Measurements from ENCODE around the gene TRAPPC3. TPM values are rescaled to one million over a fixed set of nuclear protein-coding genes. Genes with fewer than 3 reads are reported as not detected.

Gene TRAPPC3
- total RNA-seq, 1 experiment from 2014 or later, result 98.7 TPM

DNA sequence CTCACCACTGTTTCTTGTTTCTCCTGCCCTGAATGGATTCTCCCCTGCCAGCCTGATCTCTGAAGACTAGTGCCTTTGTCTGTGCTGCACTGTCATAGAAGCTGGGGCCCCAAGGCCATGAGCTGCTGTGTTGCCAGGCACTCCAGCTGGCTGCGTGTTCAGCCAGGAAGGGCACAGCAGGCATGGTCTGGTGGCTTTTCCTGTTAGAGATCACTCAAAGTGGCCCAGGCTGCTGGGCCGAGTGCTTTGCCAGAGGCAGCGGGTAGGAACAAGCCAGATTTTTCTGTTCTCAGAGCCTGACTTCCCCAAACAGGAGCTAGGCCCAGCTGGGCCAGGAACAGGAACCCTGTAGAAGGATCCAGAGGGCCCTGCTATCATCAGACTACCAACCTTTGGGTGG lies 55.4 kb downstream of the TRAPPC3 start:
- CTCF ChIA-PET, result no interaction called here
- ATAC-seq (no peak), DNase-seq (ENCODE audit: low read depth, low spot score) (no peak)
- POLR2A ChIA-PET, result no interaction called here
- Histone ChIP-seq H3K9me3 (ENCODE audit: control insufficient read depth, insufficient read depth, low read depth, low read length) (no peaks in the 10 kb centered on the region), H3K4me3 (ENCODE audit: low read depth in 2 of 2, low read length in 2 of 2) (no peak overlapping the region), H3K4me1 (ENCODE audit: control insufficient read depth, insufficient read depth, low read length) (peaks cover 3% of the 10 kb centered on the region; the same call in 1 of the 2 replicates), H3K27me3 (ENCODE audit: control insufficient read depth, insufficient read depth, low read length) (no peaks in the 10 kb centered on the region), H3K27ac (ENCODE audit: low read length) (no peak overlapping the region), H3K36me3 (ENCODE audit: control insufficient read depth, insufficient read depth, low read length) (peaks cover 13% of the 10 kb centered on the region)
- no TSS peak for BruUV-seq (replicated peaks)
- in situ Hi-C loops (cut with HindIII; ENCODE audit: low pct_unique_long_range_greater_than_20kb, low sequenced_read_pairs) (no loop called here), intact Hi-C loops (cut with micrococcal nuclease; ENCODE audit: unreplicated experiment) (no loop called here)
- TF ChIP-seq, protein P1, sequence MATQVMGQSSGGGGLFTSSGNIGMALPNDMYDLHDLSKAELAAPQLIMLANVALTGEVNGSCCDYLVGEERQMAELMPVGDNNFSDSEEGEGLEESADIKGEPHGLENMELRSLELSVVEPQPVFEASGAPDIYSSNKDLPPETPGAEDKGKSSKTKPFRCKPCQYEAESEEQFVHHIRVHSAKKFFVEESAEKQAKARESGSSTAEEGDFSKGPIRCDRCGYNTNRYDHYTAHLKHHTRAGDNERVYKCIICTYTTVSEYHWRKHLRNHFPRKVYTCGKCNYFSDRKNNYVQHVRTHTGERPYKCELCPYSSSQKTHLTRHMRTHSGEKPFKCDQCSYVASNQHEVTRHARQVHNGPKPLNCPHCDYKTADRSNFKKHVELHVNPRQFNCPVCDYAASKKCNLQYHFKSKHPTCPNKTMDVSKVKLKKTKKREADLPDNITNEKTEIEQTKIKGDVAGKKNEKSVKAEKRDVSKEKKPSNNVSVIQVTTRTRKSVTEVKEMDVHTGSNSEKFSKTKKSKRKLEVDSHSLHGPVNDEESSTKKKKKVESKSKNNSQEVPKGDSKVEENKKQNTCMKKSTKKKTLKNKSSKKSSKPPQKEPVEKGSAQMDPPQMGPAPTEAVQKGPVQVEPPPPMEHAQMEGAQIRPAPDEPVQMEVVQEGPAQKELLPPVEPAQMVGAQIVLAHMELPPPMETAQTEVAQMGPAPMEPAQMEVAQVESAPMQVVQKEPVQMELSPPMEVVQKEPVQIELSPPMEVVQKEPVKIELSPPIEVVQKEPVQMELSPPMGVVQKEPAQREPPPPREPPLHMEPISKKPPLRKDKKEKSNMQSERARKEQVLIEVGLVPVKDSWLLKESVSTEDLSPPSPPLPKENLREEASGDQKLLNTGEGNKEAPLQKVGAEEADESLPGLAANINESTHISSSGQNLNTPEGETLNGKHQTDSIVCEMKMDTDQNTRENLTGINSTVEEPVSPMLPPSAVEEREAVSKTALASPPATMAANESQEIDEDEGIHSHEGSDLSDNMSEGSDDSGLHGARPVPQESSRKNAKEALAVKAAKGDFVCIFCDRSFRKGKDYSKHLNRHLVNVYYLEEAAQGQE (IDR thresholded peaks at IDR 0.05; ENCODE audit: insufficient read depth in 1 of 2, low read depth in 2 of 2, low read length in 1 of 2), result no peak
- TF ChIP-seq POLR2AphosphoS5 (IDR thresholded peaks at IDR 0.05; ENCODE audit: low read depth, low read length), result no peak
- TF ChIP-seq SIN3A (IDR thresholded peaks at IDR 0.05; ENCODE audit: borderline replicate concordance, insufficient read depth, low read depth, low read length), result no peak
- TF ChIP-seq, protein P2, sequence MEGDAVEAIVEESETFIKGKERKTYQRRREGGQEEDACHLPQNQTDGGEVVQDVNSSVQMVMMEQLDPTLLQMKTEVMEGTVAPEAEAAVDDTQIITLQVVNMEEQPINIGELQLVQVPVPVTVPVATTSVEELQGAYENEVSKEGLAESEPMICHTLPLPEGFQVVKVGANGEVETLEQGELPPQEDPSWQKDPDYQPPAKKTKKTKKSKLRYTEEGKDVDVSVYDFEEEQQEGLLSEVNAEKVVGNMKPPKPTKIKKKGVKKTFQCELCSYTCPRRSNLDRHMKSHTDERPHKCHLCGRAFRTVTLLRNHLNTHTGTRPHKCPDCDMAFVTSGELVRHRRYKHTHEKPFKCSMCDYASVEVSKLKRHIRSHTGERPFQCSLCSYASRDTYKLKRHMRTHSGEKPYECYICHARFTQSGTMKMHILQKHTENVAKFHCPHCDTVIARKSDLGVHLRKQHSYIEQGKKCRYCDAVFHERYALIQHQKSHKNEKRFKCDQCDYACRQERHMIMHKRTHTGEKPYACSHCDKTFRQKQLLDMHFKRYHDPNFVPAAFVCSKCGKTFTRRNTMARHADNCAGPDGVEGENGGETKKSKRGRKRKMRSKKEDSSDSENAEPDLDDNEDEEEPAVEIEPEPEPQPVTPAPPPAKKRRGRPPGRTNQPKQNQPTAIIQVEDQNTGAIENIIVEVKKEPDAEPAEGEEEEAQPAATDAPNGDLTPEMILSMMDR (IDR thresholded peaks at IDR 0.05), result no peak
- TF ChIP-seq TCF7L2 (IDR thresholded peaks at IDR 0.05; ENCODE audit: low read depth, low read length), result no peak

DNA sequence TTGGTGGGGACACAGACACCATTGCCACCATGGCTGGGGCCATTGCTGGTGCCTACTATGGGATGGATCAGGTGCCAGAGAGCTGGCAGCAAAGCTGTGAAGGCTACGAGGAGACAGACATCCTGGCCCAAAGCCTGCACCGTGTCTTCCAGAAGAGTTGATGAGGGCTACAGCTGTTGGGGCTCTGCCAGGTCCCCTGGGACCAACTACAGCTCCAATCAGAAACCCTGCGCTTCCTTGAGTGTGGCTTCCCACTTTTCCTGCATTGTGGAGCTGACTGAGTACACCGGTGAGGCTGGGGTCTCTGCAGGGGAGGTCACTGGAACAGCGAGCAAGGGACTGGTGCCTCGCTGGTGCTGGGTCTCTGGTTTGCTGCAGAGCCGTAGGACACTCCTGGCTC lies 56.1 kb downstream of the TRAPPC3 start:
- BruUV-seq (replicated peaks), result no TSS peak
- Histone ChIP-seq H3K27ac (ENCODE audit: low read length) (no peak overlapping the region), H3K36me3 (ENCODE audit: control insufficient read depth, insufficient read depth, low read length) (peaks cover 13% of the 10 kb centered on the region), H3K9me3 (ENCODE audit: control insufficient read depth, insufficient read depth, low read depth, low read length) (no peaks in the 10 kb centered on the region), H3K4me3 (ENCODE audit: low read depth in 2 of 2, low read length in 2 of 2) (no peak overlapping the region), H3K4me1 (ENCODE audit: control insufficient read depth, insufficient read depth, low read length) (peaks cover 3% of the 10 kb centered on the region; the same call in 1 of the 2 replicates), H3K27me3 (ENCODE audit: control insufficient read depth, insufficient read depth, low read length) (no peaks in the 10 kb centered on the region)
- ChIA-PET POLR2A (no interaction called here), CTCF (no interaction called here)
- TF ChIP-seq SIN3A (IDR thresholded peaks at IDR 0.05; ENCODE audit: borderline replicate concordance, insufficient read depth, low read depth, low read length) (no peak), POLR2AphosphoS5 (IDR thresholded peaks at IDR 0.05; ENCODE audit: low read depth, low read length) (no peak), TCF7L2 (IDR thresholded peaks at IDR 0.05; ENCODE audit: low read depth, low read length) (no peak)
- TF ChIP-seq, protein P2 (IDR thresholded peaks at IDR 0.05), result no peak
- TF ChIP-seq, protein P1 (IDR thresholded peaks at IDR 0.05; ENCODE audit: insufficient read depth in 1 of 2, low read depth in 2 of 2, low read length in 1 of 2), result no peak
- no peak for ATAC-seq
- in situ Hi-C loops (cut with HindIII; ENCODE audit: low pct_unique_long_range_greater_than_20kb, low sequenced_read_pairs), result no loop called here
- DNase-seq (ENCODE audit: low read depth, low spot score), result no peak
- intact Hi-C loops (cut with micrococcal nuclease; ENCODE audit: unreplicated experiment), result no loop called here
